NOMO-1 (cell line): ENCODE data around the gene RAB25.
"Not testable (repeated sequence)": the region's sequence is repeated elsewhere in the genome, so short reads cannot be mapped to it uniquely, and the experiment has no call there.

Source experiments
- DNase-seq, 2 experiments: peaks; one replicate each; lab custom pipeline; 2025; ENCODE audit not compliant: unreplicated experiment in 2 of 2; lab: John Stamatoyannopoulos, UW

RAB25 gene

GRCh38 chr1:156060937-156061636 is at the start of gene RAB25:
Gene RAB25 (plus strand): TSS chr1:156061160. CDS start chr1:156061401, 241 bp downstream.
- no peak for DNase-seq

GRCh38 chr1:156012051-156012817 is 48.7 kb upstream of the RAB25 start:
- no peak for DNase-seq

- DNase-seq, result no peak
Observed at GRCh38 chr1:156014829-156015228, 46.1 kb upstream of the RAB25 start.

GRCh38 chr1:156019946-156020292 is 41.0 kb upstream of the RAB25 start:
- DNase-seq, result no peak

- peak; percentile 87 to 93 for DNase-seq
Observed at GRCh38 chr1:156020293-156021092, 40.5 kb upstream of the RAB25 start, which contains the start of gene SSR2. Gene SSR2 (minus strand): TSS chr1:156020951. CDS start chr1:156020167, 784 bp downstream.

GRCh38 chr1:156021093-156021428 is 39.9 kb upstream of the RAB25 start:
- no peak for DNase-seq

GRCh38 chr1:156021954-156022353 is 39.0 kb upstream of the RAB25 start:
- no peak for DNase-seq

GRCh38 chr1:156024801-156025200 is 36.2 kb upstream of the RAB25 start:
- no peak for DNase-seq

GRCh38 chr1:156025876-156026275 is 35.1 kb upstream of the RAB25 start:
- DNase-seq, result peak in 1 of 2 experiments; percentile 10

- no peak for DNase-seq
Observed at GRCh38 chr1:156026588-156026987, 34.4 kb upstream of the RAB25 start.

- no peak for DNase-seq
Observed at GRCh38 chr1:156033011-156033410, 27.9 kb upstream of the RAB25 start.

GRCh38 chr1:156034991-156035390 is 26.0 kb upstream of the RAB25 start:
- not testable (repeated sequence) for DNase-seq

- DNase-seq, result no peak
Observed at GRCh38 chr1:156042828-156043227, 18.1 kb upstream of the RAB25 start.

- DNase-seq, result no peak
Observed at GRCh38 chr1:156045076-156045475, 15.9 kb upstream of the RAB25 start.

- no peak for DNase-seq
Observed at GRCh38 chr1:156048663-156049258, 12.2 kb upstream of the RAB25 start.

GRCh38 chr1:156050376-156050775 is 10.6 kb upstream of the RAB25 start:
- DNase-seq, result no peak

GRCh38 chr1:156051011-156051725 is 9.8 kb upstream of the RAB25 start:
- DNase-seq, result no peak

GRCh38 chr1:156052862-156053767 is 7.8 kb upstream of the RAB25 start:
- DNase-seq, result peak; percentile 70 to 77

- DNase-seq, result peak; percentile 50 to 91
Observed at GRCh38 chr1:156053768-156054499, 7.0 kb upstream of the RAB25 start, which contains the start of gene UBQLN4. Gene UBQLN4 (minus strand): TSS chr1:156053798. CDS start chr1:156053701, 97 bp downstream.
